ENCODE measurements around the gene SLC34A2.

Gene SLC34A2

GRCh38 chr4:25624616-25625015, 31.0 kb upstream of the SLC34A2 start:
- TF ChIP-seq CTCF (conservative IDR thresholded peaks at IDR 0.05; ENCODE audit: control insufficient read depth, insufficient read depth, low read depth, low read length), result no peak
- no peak overlapping the region for H3K4me3 ChIP-seq (ENCODE audit: control insufficient read depth, low read depth, low read length)
- DNase-seq (ENCODE audit: low read depth), result peak; percentile 28

DNA sequence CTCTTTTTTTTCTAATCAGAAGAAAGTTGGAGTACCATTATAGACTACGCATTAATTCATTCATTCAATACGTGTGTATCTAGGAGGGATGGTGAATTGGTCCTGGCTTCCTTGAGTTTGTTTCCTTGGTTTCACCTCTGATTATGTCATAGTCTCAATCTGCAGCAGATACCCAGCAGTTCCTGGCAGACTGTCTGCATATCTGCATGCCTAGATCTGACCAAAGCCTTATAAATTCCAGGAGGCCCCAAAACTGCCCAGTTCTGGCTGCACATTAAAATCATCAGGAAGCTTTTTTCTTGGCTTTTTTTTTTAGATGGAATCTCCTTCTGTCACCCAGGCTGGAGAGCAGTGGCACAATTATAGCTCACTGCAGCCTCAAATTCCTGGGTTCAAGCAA, 27.2 kb upstream of the SLC34A2 start:
- DNase-seq (ENCODE audit: low read depth), result no peak
- no peak for TF ChIP-seq CTCF (conservative IDR thresholded peaks at IDR 0.05; ENCODE audit: control insufficient read depth, insufficient read depth, low read depth, low read length)
- no peak overlapping the region for H3K4me3 ChIP-seq (ENCODE audit: control insufficient read depth, low read depth, low read length)

- no peak overlapping the region for H3K4me3 ChIP-seq (ENCODE audit: control insufficient read depth, low read depth, low read length)
- no peak for TF ChIP-seq CTCF (conservative IDR thresholded peaks at IDR 0.05; ENCODE audit: control insufficient read depth, insufficient read depth, low read depth, low read length)
- DNase-seq (ENCODE audit: low read depth), result no peak
Observed at GRCh38 chr4:25632135-25632534, 23.5 kb upstream of the SLC34A2 start.

DNA sequence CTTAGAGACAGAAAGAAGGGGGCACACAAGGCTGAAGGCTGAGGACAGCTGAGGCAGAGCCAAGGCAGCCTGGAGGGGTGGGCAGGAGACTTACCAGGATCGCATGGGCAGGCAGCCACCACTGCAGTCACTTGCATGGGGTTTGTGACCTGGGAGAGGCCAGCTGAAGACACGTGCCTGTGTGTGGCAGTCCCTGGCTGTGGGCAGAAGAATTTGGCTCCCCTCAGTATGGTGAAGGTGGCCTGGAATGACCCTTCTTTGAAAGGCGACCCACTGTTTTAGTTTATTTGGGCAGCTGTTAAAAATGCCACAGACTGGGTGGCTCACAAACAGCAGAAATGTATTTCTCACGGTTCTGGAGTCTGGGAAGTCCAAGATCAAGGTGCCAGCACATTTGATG, 22.1 kb upstream of the SLC34A2 start:
- no peak for DNase-seq (ENCODE audit: low read depth)
- no peak overlapping the region for H3K4me3 ChIP-seq (ENCODE audit: control insufficient read depth, low read depth, low read length)
- TF ChIP-seq CTCF (conservative IDR thresholded peaks at IDR 0.05; ENCODE audit: control insufficient read depth, insufficient read depth, low read depth, low read length), result no peak

DNA sequence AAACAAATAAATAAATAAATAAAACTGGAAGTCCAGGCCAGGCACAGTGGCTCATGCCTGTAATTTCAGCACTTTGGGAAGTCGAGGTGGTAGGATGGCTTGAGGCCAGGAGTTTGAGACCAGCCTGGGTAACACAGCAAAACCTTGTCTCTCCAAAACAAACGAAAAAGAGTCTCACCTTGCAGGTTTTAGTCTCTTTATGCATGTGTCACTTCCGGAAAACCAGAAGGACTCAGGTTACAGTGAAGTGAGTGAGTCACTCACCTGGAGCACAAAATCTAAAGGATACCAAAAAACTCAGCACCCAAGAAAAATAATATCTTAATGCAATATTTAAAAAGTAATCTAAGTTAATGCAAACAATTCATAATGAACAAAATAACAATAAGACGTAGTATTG, 20.1 kb upstream of the SLC34A2 start:
- no peak for DNase-seq (ENCODE audit: low read depth)

DNA sequence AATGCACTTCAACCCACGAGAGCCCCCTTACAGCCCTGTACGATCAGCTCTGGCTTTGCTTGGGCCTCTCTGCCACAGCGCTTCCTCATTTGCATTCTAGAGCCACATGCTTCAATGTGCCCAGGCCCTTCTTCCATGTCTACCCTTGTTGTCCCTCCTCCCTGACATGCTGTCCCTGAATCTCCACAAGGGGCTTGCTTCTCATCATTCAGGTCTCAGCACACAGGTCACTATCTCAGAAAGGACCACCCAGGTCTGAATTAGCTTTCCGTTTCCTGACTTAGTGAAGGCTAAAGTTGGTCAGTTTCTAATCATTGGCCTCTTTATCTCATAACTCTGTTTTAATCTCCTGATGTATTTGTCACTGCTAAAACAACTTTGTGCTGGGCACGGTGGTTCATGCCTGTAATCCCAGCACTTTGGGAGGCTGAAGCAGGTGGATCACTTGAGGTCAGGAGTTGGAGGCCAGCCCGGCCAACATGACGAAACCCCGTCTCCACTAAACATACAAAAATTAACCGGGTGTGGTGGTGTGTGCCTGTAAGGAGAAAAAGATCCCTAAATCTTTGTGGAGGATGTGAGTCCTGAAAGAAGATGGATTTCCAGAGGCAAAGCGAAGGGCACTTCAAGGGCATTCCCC, 17.9 kb upstream of the SLC34A2 start:
- no peak for DNase-seq (ENCODE audit: low read depth)
- no peak for TF ChIP-seq CTCF (conservative IDR thresholded peaks at IDR 0.05; ENCODE audit: control insufficient read depth, insufficient read depth, low read depth, low read length)
- no peak overlapping the region for H3K4me3 ChIP-seq (ENCODE audit: control insufficient read depth, low read depth, low read length)

More for the DNA sequence above, 20.1 kb upstream of the SLC34A2 start:
- TF ChIP-seq CTCF (conservative IDR thresholded peaks at IDR 0.05; ENCODE audit: control insufficient read depth, insufficient read depth, low read depth, low read length), result no peak
- H3K4me3 ChIP-seq (ENCODE audit: control insufficient read depth, low read depth, low read length), result no peak overlapping the region

- TF ChIP-seq CTCF (conservative IDR thresholded peaks at IDR 0.05; ENCODE audit: control insufficient read depth, insufficient read depth, low read depth, low read length), result no peak
- no peak for DNase-seq (ENCODE audit: low read depth)
- no peak overlapping the region for H3K4me3 ChIP-seq (ENCODE audit: control insufficient read depth, low read depth, low read length)
Observed at GRCh38 chr4:25638221-25638601, 17.4 kb upstream of the SLC34A2 start.

All from fibroblast of mammary gland (primary cell).